Ovary (tissue), 3 donors: Measurements from ENCODE around the gene COP1.

Experiments used
- POLR2A ChIP-seq: fragments of 450-650 bp; IDR thresholded peaks from one replicate; pipeline ENCODE4 v1.6.1; 2017; ENCODE audit warnings: antibody characterized with exemption, mild to moderate bottlenecking, moderate library complexity
- TF ChIP-seq, protein P1 (sequence below), 3 donors: fragments of 450-650 bp in 2 of 3; fragments of 200-600 bp in 1 of 3; IDR thresholded peaks; one replicate each; pipeline versions ENCODE4 v1.5.1 to v1.8.0; 2016 to 2022; ENCODE audit warnings: antibody characterized with exemption in 3 of 3, mild to moderate bottlenecking in 1 of 3
- donor health status: DM: no; HTN: no; CAD: no.

DNA sequence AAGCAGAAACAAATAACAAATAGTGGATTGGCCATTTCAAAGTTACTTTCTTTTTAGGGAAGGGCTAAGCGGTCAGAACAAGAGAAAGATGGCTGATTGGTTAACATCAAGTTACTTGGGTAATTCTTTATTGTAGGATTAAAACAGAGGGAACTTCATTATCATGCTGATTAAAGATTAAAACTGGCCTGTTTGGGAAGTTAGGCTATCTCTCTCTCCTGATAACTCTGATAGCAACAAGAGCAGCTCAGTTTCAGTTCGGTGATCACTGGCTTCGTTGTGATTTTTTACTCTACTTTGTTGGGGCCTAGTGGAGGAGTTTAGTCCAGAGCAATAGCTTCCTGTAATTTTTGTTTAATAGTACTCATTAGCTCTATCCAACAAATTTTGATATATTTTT, 20.5 kb upstream of the COP1 start:
- TF ChIP-seq, protein P1, sequence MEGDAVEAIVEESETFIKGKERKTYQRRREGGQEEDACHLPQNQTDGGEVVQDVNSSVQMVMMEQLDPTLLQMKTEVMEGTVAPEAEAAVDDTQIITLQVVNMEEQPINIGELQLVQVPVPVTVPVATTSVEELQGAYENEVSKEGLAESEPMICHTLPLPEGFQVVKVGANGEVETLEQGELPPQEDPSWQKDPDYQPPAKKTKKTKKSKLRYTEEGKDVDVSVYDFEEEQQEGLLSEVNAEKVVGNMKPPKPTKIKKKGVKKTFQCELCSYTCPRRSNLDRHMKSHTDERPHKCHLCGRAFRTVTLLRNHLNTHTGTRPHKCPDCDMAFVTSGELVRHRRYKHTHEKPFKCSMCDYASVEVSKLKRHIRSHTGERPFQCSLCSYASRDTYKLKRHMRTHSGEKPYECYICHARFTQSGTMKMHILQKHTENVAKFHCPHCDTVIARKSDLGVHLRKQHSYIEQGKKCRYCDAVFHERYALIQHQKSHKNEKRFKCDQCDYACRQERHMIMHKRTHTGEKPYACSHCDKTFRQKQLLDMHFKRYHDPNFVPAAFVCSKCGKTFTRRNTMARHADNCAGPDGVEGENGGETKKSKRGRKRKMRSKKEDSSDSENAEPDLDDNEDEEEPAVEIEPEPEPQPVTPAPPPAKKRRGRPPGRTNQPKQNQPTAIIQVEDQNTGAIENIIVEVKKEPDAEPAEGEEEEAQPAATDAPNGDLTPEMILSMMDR (IDR thresholded peaks at IDR 0.05), result no peak
- no peak for TF ChIP-seq POLR2A
